Kidney tubule cell (primary cell): Measurements from ENCODE around the gene COL8A2.

Experiments used
- DNase-seq: peaks from one replicate; pipeline ENCODE4 v3.0.0-alpha.2; 2018; ENCODE audit warnings: low spot score

The COL8A2 gene

GRCh38 chr1:36088577-36089392 lies 36.2 kb downstream of the COL8A2 start, which contains the start of gene ADPRS:
TSS of gene ADPRS (plus strand) at chr1:36088892. CDS start at chr1:36088905, 13 bp downstream.
- DNase-seq = peak; percentile 90

DNA sequence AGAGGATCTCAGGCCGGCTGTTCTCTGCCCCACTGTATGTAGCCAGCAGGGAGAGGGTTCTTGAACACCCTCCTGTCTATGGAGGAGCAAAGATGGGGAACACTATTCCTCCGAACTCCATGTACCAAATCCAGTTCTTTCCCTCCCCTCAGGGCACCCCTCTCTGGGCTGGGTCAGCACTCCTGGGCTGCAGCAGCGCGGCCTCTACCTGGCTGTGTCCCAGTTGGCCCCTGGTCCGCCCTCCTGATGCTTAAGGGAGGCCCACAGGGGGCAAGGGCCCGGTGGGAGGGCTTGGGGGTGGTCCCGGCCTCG lies 36.8 kb downstream of the COL8A2 start:
- DNase-seq = no peak

DNA sequence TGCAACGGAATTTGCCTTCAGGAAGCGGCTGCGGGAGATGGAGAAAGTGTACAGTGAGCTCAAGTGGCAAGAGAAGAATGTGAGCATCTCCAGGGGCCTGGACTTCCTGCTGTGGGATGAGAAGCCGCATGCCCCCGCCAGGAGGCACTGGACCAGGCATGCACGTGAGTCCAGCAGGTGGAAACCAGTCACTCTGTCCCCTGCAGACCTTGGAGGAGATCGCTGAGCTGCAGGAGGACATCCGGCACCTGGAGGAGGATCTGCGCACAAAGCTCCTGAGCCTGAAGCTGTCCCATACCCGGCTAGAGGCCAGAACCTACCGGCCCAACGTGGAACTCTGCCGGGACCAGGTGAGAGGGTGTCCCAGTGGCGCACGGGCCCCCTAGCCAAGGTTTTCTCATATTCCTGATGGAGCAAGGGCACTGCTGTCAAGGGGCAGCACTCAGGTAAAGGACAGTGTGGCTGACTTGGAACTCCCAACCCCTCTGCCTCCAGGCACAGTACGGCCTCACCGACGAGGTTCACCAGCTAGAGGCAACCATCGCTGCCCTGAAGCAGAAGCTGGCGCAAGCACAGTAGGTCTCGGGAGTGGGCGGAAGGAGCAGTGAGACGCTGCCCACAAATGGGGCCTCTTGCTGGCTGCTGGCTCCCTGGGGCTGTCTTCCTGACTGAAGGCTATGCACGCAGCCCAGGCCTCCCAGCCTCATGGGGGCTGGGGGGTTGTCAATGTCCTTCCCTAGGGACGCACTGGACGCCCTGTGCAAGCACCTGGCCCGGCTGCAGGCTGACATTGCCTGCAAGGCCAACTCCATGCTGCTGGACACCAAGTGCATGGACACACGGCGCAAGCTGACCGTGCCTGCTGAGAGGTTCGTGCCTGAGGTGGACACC lies 37.5 kb downstream of the COL8A2 start:
- DNase-seq = no peak

DNA sequence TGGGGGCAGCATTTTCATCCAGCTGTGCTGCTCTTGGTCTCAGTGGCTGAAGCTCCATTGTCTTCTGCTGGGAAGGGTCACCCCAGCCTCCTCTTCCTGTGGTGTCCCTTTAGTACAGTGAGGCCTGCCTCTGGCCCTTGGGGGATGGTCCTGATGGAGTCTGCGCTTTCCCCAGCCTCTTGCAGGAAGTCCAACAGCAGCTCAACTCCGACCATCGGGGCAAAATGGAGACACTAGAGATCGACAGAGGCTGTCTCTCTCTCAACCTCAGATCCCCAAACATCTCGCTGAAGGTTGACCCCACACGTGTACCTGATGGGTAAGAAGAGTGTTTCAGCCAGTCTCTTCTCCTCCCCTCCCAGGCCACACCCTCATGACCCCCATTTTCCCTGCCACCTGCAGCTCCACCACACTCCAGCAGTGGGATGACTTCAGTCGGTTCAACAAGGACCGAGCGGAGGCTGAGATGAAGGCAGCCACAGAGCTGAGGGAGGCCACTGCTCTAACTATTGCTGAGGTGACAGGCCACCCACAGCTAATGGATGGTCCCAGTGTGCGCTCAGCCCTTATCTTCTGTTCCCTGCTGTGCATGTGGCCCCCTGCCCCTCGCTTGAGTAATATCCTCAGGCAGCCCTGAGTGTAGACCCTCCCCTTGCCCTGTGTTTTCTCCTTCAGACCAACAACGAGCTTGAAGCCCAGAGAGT lies 38.3 kb downstream of the COL8A2 start:
- no peak for DNase-seq

DNA sequence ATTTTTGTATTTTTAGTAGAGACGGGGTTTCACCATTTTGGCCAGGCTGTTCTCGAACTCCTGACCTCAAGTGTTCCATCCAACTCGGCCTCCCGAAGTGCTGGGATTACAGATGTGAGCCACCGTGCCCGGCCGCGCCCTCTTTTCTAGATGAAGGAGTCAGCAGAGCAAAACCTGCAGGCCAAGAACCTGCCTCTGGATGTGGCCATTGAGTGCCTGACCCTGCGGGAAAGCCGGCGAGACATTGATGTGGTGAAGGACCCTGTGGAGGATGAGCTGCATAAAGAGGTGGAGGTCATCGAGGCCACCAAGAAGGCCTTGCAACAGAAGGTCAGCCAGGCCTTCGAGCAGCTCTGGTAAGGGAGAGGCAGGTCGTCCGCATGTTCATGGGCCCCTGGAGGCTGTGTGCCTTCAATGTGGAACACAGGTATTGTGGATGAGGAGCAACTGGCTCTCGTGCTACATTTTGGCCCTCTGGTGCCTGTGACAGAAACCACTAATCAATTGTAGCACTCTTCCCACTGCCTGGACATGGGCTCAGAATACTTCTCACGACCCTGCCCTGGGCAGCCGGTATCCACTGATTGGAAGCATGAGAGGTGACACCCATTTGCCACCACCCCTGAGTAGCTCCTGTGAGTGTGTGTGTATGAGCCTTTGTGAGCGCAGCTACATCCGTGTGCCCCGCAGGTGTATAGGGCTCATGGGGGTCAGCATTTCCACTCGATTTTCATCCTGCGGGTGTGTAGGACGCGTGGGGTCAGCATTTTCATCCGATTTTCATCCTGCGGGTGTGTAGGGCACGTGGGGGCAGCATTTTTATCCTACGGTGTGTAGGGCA lies 39.1 kb downstream of the COL8A2 start:
- DNase-seq = no peak

GRCh38 chr1:36085126-36085525 lies 39.9 kb downstream of the COL8A2 start:
- no peak for DNase-seq

- DNase-seq = peak; percentile 18
Measured at GRCh38 chr1:36084497-36085115, 40.4 kb downstream of the COL8A2 start.

DNA sequence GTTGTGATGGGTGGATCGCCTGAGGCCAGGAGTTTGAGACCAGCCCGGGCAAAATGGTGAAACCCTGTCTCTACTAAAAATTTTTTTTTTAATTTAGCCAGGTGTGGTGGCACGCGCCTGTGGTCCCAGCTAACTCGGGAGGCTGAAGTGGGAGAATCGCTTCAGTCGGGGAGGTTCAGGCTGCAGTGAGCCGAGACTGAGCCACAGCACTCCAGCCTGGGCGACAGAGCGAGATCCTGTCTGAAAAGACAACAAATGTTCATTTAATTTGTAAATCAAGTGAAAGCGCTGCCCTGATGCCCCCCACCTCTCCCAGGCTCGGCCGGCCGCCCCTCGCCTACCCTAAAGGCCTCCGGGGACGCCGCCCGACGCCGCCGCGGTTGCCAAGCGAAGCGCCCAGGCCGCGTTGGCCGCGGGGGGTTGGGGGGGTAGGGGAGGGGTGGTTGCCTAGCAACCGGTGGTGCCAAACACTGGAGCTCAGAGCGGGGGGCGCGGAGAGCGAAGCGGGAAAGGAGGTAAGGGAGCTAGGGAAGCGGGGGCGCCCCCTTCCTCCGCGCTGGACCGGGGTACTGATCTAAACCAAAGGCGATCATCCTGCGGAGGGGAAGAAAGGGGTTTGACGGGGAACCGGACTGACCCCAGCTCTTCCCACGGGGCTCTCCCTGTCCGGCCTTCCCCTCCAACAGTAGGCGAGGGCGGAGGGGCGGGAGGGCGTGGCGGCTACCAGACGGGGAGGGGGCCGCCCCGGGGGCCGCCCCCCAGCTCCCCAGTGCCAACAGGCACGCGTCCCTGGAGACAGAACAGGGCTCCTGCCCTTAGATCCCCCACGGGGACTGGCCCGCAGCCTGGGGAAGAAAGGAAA lies 41.2 kb downstream of the COL8A2 start, which contains the start of gene TEKT2:
Gene TEKT2, plus strand, starts transcription at position 460 of the 862 bp plus-strand sequence. CDS start 828 bp downstream, outside the sequence.
- peak; percentile 27 for DNase-seq

DNA sequence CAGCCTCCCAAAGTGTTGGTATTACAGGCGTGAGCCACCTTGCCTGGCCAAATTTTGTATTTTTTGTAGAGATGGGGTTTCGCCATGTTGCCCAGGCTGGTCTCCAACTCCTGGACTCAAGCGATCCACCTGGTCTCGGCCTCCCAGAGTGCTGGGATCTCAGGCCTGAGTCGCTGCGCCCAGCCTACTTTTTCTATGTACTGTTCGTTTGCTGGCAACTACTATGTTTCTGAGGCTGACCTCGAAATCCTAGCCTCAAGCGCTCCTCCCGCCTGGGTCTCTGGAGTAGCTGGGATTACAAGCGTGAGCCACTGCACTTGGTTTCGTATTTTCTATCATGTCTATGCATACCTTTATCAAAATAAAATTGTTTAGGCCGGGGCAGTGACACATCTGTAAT lies 41.8 kb downstream of the COL8A2 start:
- no peak for DNase-seq

GRCh38 chr1:36081926-36082485 lies 43.0 kb downstream of the COL8A2 start:
- no peak for DNase-seq

GRCh38 chr1:36080801-36081200 lies 44.2 kb downstream of the COL8A2 start:
- no peak for DNase-seq

DNA sequence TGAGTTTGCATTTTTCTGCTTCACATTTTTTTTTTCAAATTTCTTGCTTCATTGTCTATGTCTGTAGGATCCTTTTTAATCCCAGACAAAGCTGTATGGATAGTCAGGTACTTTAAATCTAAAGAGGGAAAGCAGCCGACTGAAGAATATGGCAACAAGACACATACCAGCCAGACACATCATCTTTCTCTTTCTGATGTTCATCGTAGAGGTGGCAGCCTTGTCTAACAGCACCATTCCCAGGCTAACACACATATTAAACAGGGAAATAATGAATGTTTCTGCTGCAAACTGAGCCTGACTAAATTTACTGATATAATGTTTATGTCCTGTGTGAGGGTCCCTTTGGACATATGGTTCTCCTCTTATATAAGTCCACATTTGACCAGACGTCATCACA lies 44.8 kb downstream of the COL8A2 start:
- DNase-seq = no peak

- no peak for DNase-seq
Measured at GRCh38 chr1:36076979-36077573, 47.9 kb downstream of the COL8A2 start.

GRCh38 chr1:36070349-36070748 lies 54.7 kb downstream of the COL8A2 start:
- DNase-seq = no peak

DNA sequence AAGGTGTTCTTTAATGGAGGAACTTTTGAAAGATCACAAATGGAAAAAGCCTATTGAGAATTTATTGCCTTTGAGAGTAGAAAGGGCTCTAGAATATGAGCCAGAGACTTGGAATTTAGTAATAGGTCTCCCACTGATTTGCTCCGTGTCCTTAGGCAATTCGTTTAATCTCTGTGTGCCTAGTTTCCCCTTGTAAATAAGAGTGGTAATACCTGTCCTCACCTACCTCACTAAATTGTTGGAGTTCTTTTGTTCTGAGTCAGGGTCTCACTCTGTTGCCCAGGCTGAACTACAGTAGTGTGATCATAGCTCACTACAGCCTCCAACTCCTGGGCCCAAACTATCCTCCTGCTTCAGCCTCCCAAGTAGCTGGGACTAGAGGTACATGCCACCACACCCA lies 56.2 kb downstream of the COL8A2 start:
- peak; percentile 59 for DNase-seq

DNA sequence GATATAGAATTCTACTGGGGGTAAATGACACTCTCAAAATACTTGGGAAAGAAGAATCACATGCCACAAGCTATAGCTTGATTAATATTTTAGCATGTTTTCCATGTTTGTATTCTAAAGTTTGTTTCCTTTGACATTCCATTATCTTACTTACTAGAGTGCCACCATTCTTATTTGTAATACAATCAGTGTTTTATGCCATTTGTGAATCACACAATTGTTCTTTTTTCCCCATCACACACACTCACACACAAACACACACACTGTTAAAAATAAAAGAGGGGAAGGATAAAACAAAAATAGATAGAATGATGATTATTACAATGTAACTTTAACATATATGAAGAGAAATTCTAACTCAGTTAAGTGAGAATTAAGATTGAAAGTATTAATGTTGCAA lies 57.2 kb downstream of the COL8A2 start:
- DNase-seq = no peak

- no peak for DNase-seq
Measured at GRCh38 chr1:36062315-36062714, 62.7 kb downstream of the COL8A2 start.

DNA sequence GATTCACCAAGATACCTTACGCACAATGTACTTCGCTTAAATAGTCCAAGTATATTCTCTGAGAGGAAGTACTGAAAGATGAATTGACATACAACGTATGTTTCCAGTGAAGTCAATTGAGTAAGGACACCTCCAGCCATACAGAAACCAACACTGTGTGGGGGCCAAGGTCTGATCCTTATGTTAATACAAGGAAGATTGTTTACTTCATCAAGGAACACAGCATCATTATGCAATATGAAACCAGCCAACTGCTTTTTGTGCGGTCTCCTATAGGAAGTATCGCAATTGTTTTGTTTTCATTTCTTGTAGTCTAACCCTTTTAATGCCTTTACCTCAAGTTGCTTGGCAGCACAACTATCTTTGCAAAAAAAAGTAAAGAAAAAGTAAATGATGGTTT lies 69.3 kb downstream of the COL8A2 start:
- no peak for DNase-seq

DNA sequence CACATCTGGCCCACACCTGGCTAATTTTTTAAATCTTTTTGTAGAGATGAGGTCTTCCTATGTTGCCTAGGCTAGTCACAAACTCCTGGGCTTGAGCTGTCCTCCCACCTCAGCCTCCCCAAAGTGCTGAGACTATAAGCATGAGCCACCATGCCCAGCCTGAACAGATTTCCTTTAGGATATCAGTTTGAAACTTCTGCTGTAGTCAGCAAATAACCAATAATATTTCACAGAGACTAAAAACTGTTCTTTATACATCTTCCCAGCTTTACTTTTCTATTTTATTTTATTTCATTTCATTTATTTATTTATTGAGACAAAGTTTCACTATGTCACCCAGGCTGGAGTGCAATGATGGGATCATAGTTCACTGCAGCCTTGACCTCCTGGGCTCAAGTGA lies 71.0 kb downstream of the COL8A2 start:
- DNase-seq = no peak
